T-helper 1 cell treated with Interleukin-12 subunit alpha and Interleukin-12 subunit beta and Interleukin-4 antibody, amounts not matched to agents 30 μg/mL and 1 μg/mL, for 36 hours (primary cell): ENCODE data around the gene TMEM61.

Experiments used
- H3K27ac Mint-ChIP-seq: one replicate; pipeline ENCODE4 v1.8.0; 2021; ENCODE audit warnings: mild to moderate bottlenecking, mixed read lengths
- H3K27me3 Mint-ChIP-seq: one replicate; pipeline ENCODE4 v1.8.0; 2021; ENCODE audit warnings: low read depth, mixed read lengths
- H3K36me3 Mint-ChIP-seq: one replicate; pipeline ENCODE4 v1.8.0; 2021; ENCODE audit warnings: low read depth, mixed read lengths
- H3K4me1 Mint-ChIP-seq: one replicate; pipeline ENCODE4 v1.8.0; 2021; ENCODE audit warnings: low read depth, mixed read lengths
- H3K4me3 Mint-ChIP-seq: one replicate; pipeline ENCODE4 v1.8.0; 2021; ENCODE audit warnings: mild to moderate bottlenecking, moderate library complexity, mixed read lengths
- H3K9me3 Mint-ChIP-seq: one replicate; pipeline ENCODE4 v1.8.0; 2021; ENCODE audit warnings: mixed read lengths

TMEM61 gene

DNA sequence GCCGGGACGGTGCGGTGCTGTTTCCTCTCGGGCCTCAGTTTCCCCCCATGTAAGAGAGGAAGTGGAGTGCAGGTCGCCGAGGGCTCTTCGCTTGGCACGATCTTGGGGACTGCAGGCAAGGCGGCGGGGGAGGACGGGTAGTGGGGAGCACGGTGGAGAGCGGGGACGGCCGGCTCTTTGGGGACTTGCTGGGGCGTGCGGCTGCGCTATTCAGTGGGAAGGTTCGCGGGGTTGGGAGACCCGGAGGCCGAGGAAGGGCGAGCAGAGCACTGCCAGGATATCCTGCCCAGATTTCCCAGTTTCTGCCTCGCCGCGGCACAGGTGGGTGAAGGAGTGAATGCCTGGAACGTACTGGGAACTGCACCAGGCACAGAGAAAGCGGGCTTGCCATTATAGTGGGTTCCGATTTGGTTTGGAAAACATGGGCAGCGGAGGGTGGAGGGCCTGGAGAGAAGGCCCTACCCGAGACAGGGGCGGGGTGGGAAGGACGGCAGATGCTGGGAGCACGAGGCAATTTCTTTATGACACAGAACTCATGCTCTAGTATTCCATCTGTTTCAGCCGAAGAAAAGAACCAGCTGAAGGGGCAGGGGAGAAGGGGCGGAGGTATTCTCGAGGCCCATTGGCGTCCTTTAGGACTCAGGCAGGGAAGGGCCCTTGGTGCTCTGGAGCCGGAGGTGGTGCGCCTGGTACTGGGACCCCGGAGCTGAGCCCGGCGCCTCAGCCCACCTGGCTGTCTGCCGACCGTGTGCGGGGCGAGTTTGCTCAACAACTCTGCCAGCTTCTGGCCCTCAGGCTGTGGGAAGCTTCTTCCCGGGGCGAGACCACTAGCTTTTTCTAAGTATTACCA lies 59.9 kb downstream of the TMEM61 start:
- peaks cover 67% of the 10 kb centered on the region for H3K27me3 Mint-ChIP-seq
- no peak overlapping the region for H3K27ac Mint-ChIP-seq
- no peaks in the 10 kb centered on the region for H3K36me3 Mint-ChIP-seq

DNA sequence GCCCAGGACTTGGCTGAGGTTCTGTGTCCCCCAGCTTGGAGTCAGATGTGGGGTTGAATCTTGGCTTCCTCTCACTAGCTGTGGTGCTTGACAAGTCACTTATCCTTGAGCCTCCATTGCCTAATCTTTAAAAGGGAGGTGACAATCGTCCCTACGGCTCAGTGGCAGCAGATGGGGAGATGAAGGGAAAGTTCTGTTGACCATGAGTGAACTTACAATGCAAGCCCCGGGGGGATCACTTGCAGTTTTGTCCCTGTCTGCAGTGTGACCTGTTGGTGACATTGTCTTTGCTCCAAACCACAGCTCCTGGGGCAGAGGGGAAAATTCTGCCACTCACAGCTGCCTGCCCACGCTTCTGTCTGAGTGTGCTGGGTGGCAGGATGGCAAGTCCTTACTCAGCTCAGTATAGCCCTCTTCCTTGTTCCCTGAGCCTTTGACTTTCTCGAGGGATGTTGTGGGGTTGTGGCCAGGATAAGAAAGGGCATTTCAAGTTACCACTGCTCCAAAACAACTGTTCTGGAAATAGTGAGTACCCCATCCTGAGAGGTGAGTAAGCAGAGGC lies 60.6 kb downstream of the TMEM61 start:
- no peaks in the 10 kb centered on the region for H3K36me3 Mint-ChIP-seq
- H3K9me3 Mint-ChIP-seq, result no peaks in the 10 kb centered on the region
- H3K4me1 Mint-ChIP-seq, result no peaks in the 10 kb centered on the region
- no peak overlapping the region for H3K4me3 Mint-ChIP-seq
- H3K27ac Mint-ChIP-seq, result no peak overlapping the region
- peaks cover 64% of the 10 kb centered on the region for H3K27me3 Mint-ChIP-seq

More for the DNA sequence above, 59.9 kb downstream of the TMEM61 start:
- H3K4me3 Mint-ChIP-seq, result no peak overlapping the region
- no peaks in the 10 kb centered on the region for H3K4me1 Mint-ChIP-seq
- H3K9me3 Mint-ChIP-seq, result no peaks in the 10 kb centered on the region

DNA sequence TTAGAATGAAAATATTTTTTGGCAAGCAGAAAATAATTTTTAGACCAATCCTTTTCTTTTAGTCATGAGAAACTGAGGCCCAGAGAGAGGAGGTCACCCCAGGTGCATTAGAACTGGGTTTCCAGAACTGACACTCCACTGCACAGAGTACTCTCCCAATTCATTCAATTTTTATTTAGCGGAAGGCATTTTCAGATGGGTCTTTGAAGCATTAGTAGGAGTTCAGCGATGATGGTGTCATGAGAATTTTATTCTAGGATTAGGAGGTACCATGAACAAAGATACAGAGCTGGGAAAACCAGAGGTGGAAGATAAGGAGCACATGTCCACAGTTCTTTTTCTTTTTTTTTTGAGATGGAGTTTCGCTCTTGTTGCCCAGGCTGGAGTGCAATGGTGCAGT lies 61.2 kb downstream of the TMEM61 start:
- Mint-ChIP-seq H3K36me3 (no peaks in the 10 kb centered on the region), H3K27me3 (peaks cover 59% of the 10 kb centered on the region), H3K27ac (no peak overlapping the region), H3K9me3 (no peaks in the 10 kb centered on the region), H3K4me3 (no peak overlapping the region), H3K4me1 (no peaks in the 10 kb centered on the region)
